ENCODE measurements around the gene GABRP.

GRCh38 chr5:170757669-170758068 is 25.9 kb upstream of the GABRP start:
- no peak for TF ChIP-seq SMC3 (IDR thresholded peaks at IDR 0.05; ENCODE audit: low read depth, low read length)
- TF ChIP-seq POLR2AphosphoS5 (IDR thresholded peaks at IDR 0.05; ENCODE audit: low read depth, low read length): no peak
- no peak for TF ChIP-seq CTCF (IDR thresholded peaks at IDR 0.05)
- TF ChIP-seq TCF12 (IDR thresholded peaks at IDR 0.05): no peak
- TF ChIP-seq, protein P1, sequence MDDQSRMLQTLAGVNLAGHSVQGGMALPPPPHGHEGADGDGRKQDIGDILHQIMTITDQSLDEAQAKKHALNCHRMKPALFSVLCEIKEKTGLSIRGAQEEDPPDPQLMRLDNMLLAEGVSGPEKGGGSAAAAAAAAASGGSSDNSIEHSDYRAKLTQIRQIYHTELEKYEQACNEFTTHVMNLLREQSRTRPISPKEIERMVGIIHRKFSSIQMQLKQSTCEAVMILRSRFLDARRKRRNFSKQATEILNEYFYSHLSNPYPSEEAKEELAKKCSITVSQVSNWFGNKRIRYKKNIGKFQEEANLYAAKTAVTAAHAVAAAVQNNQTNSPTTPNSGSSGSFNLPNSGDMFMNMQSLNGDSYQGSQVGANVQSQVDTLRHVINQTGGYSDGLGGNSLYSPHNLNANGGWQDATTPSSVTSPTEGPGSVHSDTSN (IDR thresholded peaks at IDR 0.05): no peak
- no peak for TF ChIP-seq EP300 (IDR thresholded peaks at IDR 0.05; ENCODE audit: borderline replicate concordance in 1 of 2, low read depth in 1 of 2, low read length in 1 of 2)
- no peak for TF ChIP-seq USF2 (IDR thresholded peaks at IDR 0.05; ENCODE audit: borderline replicate concordance, low read depth, low read length)
- no peak for TF ChIP-seq EZH2phosphoT487 (IDR thresholded peaks at IDR 0.05; ENCODE audit: borderline replicate concordance, low read depth)

Data from SK-N-SH (cell line).